CD4-positive, alpha-beta T cell (primary cell): Measurements from ENCODE around the gene ACKR2. TPM values are rescaled to one million over a fixed set of nuclear protein-coding genes. Genes with fewer than 3 reads are reported as not detected.

Experiments
- ATAC-seq: fragments of 200-7000 bp; cut with Tn5 transposase; one replicate; pipeline ENCODE4 v1.10.0; 2022; ENCODE audit warnings: mild to moderate bottlenecking; ENCODE audit not compliant: poor library complexity
- CTCF ChIA-PET: fragments of 350-600 bp; sonication (Branson Sonifier 250); formaldehyde crosslinking; loops from one replicate; lab custom pipeline; 2021; ENCODE audit warnings: antibody characterized with exemption, inconsistent platforms; lab: Charles Lee
- POLR2A ChIA-PET: fragments of 350-600 bp; sonication (Branson Sonifier 250); formaldehyde crosslinking; loops from one replicate; lab custom pipeline; 2021; ENCODE audit warnings: antibody characterized with exemption, inconsistent platforms; lab: Charles Lee
- DNase-seq, 14 experiments: peaks; one replicate each; pipeline ENCODE4 v3.0.0-alpha.2; 2013 to 2020; ENCODE audit warnings: mixed read lengths in 2 of 14
- H3K27ac ChIP-seq, 2 donors: one replicate each; pipeline versions ENCODE4 v1.5.1 to v1.7.0; 2013; ENCODE audit warnings: low read length in 2 of 2, low read depth in 1 of 2, mild to moderate bottlenecking in 1 of 2
- H3K27me3 ChIP-seq, 2 experiments: 1 replicate in 1 of 2; 2 replicates in 1 of 2; pipeline versions ENCODE4 v1.6.1 to v1.7.0; 2013; ENCODE audit warnings: low read length in 2 of 2, control low read depth in 1 of 2, mild to moderate bottlenecking in 1 of 2, moderate library complexity in 1 of 2; ENCODE audit not compliant: insufficient read depth in 2 of 2, control insufficient read depth in 1 of 2
- H3K36me3 ChIP-seq: one replicate; pipeline ENCODE4 v1.6.1; 2013; ENCODE audit warnings: low read length, control low read depth; ENCODE audit not compliant: insufficient read depth
- H3K4me1 ChIP-seq: one replicate; pipeline ENCODE4 v1.6.1; 2013; ENCODE audit warnings: low read length, control low read depth; ENCODE audit not compliant: insufficient read depth
- H3K4me3 ChIP-seq: one replicate; pipeline ENCODE4 v1.5.1; 2013; ENCODE audit warnings: mild to moderate bottlenecking, low read length, moderate library complexity
- H3K9me3 ChIP-seq, 2 experiments: 1 replicate in 1 of 2; 2 replicates in 1 of 2; pipeline versions ENCODE4 v1.6.1 to v1.7.0; 2013; ENCODE audit warnings: low read length in 2 of 2, mild to moderate bottlenecking in 2 of 2, control low read depth in 1 of 2, moderate library complexity in 1 of 2; ENCODE audit not compliant: control insufficient read depth in 1 of 2, insufficient read depth in 1 of 2
- H3K27ac Mint-ChIP-seq: one replicate; pipeline ENCODE4 v1.8.0; 2020; ENCODE audit warnings: mixed read lengths
- H3K27me3 Mint-ChIP-seq: one replicate; pipeline ENCODE4 v1.8.0; 2021; ENCODE audit warnings: mixed read lengths
- H3K36me3 Mint-ChIP-seq: one replicate; pipeline ENCODE4 v1.8.0; 2021; ENCODE audit warnings: low read depth, mixed read lengths
- H3K4me1 Mint-ChIP-seq: one replicate; pipeline ENCODE4 v1.8.0; 2021; ENCODE audit warnings: low read depth, mixed read lengths
- H3K4me3 Mint-ChIP-seq: one replicate; pipeline ENCODE4 v1.8.0; 2020; ENCODE audit warnings: mild to moderate bottlenecking, mixed read lengths
- H3K9me3 Mint-ChIP-seq: one replicate; pipeline ENCODE4 v1.8.0; 2020; ENCODE audit warnings: mixed read lengths
- CTCF ChIP-seq: fragments of 200-600 bp; IDR thresholded peaks from one replicate; pipeline ENCODE4 v1.8.0; 2022; ENCODE audit warnings: antibody characterized with exemption, mild to moderate bottlenecking
- intact Hi-C, 2 experiments: fragments of 100-400 bp; cut with DNase I in 1 of 2; cut with micrococcal nuclease in 1 of 2; formaldehyde crosslinking; loops; one replicate each; pipeline versions ENCODE4 v1.15.1 to v1.9.0; 2023 to 2025; cut with DNase I, micrococcal nuclease
- total RNA-seq, 174 experiments: library from RNA in 2 of 174; stranded (reverse) in 2 of 174; gene quantifications; one replicate each; pipeline ENCODE4 v1.2.3 and lab custom pipeline; 2021 to 2026

ACKR2 gene
- total RNA-seq, 2 experiments from 2014 or later = 0.42 TPM; not detected in 1

- Mint-ChIP-seq H3K36me3 (no peaks in the 10 kb centered on the region), H3K9me3 (no peaks in the 10 kb centered on the region)
- no peaks in the 10 kb centered on the region for H3K36me3 ChIP-seq
These were observed 82.9 kb downstream of the ACKR2 start for GRCh38 chr3:42892169-42892568.

DNA sequence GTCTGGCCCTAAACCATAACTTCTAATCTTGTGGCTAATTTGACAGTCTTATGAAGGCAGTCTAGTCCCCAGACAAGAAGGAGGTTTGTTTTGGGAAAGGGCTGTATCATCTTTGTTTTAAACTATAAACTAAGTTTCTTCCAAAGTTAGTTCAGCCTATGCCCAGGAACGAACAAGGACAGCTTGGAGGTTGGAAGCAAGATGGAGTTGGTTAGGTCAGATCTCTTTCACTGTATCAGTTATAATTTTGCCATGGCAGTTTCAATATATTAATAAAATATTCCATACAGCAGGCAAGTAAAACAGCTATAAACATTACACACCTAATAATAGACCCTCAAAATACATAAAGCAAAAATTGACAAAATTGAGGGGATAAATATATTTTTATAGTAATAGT, 83.6 kb downstream of the ACKR2 start:
- Mint-ChIP-seq H3K4me3 (no peak overlapping the region), H3K9me3 (no peaks in the 10 kb centered on the region), H3K27ac (no peak overlapping the region), H3K27me3 (peaks cover 20% of the 10 kb centered on the region), H3K4me1 (no peaks in the 10 kb centered on the region), H3K36me3 (no peaks in the 10 kb centered on the region)
- no peak for ATAC-seq
- Histone ChIP-seq H3K4me1 (no peaks in the 10 kb centered on the region), H3K27ac (no peak overlapping the region), H3K9me3 (no peaks in the 10 kb centered on the region), H3K27me3 (peaks cover 0 to 9% of the 10 kb centered on the region in 2 experiments), H3K36me3 (no peaks in the 10 kb centered on the region), H3K4me3 (no peak overlapping the region)
- TF ChIP-seq CTCF = no peak
- no peak for DNase-seq
- intact Hi-C loops = no loop called here
- ChIA-PET CTCF (no interaction called here), POLR2A (no interaction called here)

More at GRCh38 chr3:42892169-42892568, 82.9 kb downstream of the ACKR2 start:
- intact Hi-C loops = no loop called here
- Histone ChIP-seq H3K27me3 (peaks cover 0 to 11% of the 10 kb centered on the region in 2 experiments), H3K27ac (no peak overlapping the region), H3K4me1 (no peaks in the 10 kb centered on the region), H3K9me3 (no peaks in the 10 kb centered on the region), H3K4me3 (no peak overlapping the region)
- no peak overlapping the region for H3K27ac Mint-ChIP-seq
- H3K27me3 Mint-ChIP-seq = peaks cover 23% of the 10 kb centered on the region
- ChIA-PET CTCF (no interaction called here), POLR2A (no interaction called here)
- TF ChIP-seq CTCF = no peak
- DNase-seq (no peak), ATAC-seq (no peak)
- no peak overlapping the region for H3K4me3 Mint-ChIP-seq
- H3K4me1 Mint-ChIP-seq = no peaks in the 10 kb centered on the region

DNA sequence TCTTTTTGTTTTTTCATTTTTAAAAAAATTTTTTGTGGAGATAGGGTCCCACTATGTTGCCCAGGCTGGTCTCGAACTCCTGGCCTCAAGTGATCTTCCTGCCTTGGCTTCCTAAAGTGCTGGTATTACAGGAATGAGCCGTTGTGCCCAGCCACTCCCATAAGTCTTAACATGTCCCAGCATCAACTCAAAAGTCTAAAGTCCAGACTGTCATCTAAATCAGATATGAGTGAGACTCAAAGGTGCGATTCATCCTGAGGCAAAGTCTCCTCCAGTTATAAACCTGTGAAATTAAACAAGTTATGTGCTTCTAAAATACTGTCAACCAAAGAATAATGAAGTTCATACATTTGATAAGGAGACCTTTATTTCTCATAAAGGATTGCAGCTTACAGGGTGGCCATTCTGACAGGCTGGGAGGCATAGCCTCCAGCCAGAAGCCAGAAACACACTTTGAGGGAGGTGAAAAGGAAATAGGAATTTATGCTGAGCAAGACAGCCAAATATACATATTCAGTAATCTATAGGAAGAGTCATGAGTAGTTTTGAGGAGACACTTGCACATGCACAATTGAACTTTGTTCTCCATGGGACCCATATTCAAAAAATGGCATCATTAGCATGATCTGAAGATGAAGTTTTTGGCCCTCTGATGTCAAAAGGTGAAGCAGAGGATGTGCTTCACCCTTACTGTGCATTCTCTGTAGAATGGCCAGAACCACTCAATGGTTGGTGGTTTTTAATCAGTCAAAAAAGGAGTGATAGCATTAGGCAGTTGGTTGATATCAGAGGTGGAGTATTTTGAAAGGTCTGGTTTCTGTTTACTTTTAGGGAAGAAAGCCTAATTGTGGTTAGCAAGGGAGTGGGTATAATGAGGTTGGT, 85.7 kb downstream of the ACKR2 start:
- Mint-ChIP-seq H3K4me3 (no peak overlapping the region), H3K36me3 (no peaks in the 10 kb centered on the region), H3K4me1 (no peaks in the 10 kb centered on the region), H3K27me3 (peaks cover 5% of the 10 kb centered on the region), H3K9me3 (no peaks in the 10 kb centered on the region), H3K27ac (no peak overlapping the region)
- no peaks in the 10 kb centered on the region for H3K4me1 ChIP-seq
- H3K27ac ChIP-seq = no peak overlapping the region
- ATAC-seq (no peak), DNase-seq (no peak)
- intact Hi-C loops = no loop called here
- H3K36me3 ChIP-seq = no peaks in the 10 kb centered on the region
- CTCF ChIA-PET = no interaction called here
- no peak for TF ChIP-seq CTCF
- no peak overlapping the region for H3K4me3 ChIP-seq
- H3K27me3 ChIP-seq = peaks cover 0 to 9% of the 10 kb centered on the region in 2 experiments
- POLR2A ChIA-PET = no interaction called here
- no peaks in the 10 kb centered on the region for H3K9me3 ChIP-seq
